Chondrocyte (in vitro differentiated cells): ENCODE measurements around the gene USP13. TPM values are rescaled to one million over a fixed set of nuclear protein-coding genes. Genes with fewer than 3 reads are reported as not detected.

Source experiments
- DNase-seq: peaks from one replicate; pipeline ENCODE4 v3.0.0; 2021; ENCODE audit warnings: mixed read lengths, low spot score
- H3K27ac Mint-ChIP-seq: one replicate; pipeline ENCODE4 v1.8.0; 2021; ENCODE audit warnings: mild to moderate bottlenecking, moderate library complexity, mixed read lengths; ENCODE audit not compliant: unreplicated experiment
- H3K27me3 Mint-ChIP-seq: 2 replicates; pipeline ENCODE4 v1.8.0; 2021; ENCODE audit warnings: low read depth, mixed read lengths
- H3K36me3 Mint-ChIP-seq: 2 replicates; pipeline ENCODE4 v1.8.0; 2021; ENCODE audit warnings: low read depth, mixed read lengths
- H3K4me1 Mint-ChIP-seq: 2 replicates; pipeline ENCODE4 v1.8.0; 2021; ENCODE audit warnings: low read depth, mild to moderate bottlenecking, mixed read lengths
- H3K4me3 Mint-ChIP-seq: one replicate; pipeline ENCODE4 v1.8.0; 2021; ENCODE audit warnings: mild to moderate bottlenecking, moderate library complexity, mixed read lengths; ENCODE audit not compliant: unreplicated experiment
- H3K9me3 Mint-ChIP-seq: 2 replicates; pipeline ENCODE4 v1.8.0; 2021; ENCODE audit warnings: low read depth, mixed read lengths
- CTCF ChIP-seq: fragments of 200-600 bp; sonication (generic); IDR thresholded peaks from 2 replicates; pipeline ENCODE4 v1.5.0; 2021; ENCODE audit warnings: antibody characterized with exemption, mild to moderate bottlenecking, moderate library complexity
- long read RNA-seq: library from polyadenylated mRNA; stranded (forward); transcript quantifications from one replicate; pipeline ENCODE4 v2.0.0, GENCODE V29; 2021
- total RNA-seq: library from RNA; stranded (reverse); gene quantifications from 3 replicates; pipeline ENCODE4 v1.2.1, GENCODE V29; 2021

USP13 gene
- total RNA-seq = 12.7 to 17.2 TPM (median 14.2 TPM) in 3 replicates
- long read RNA-seq, full-length matches to known transcripts = 7 of 17 reads
- long read RNA-seq, partial matches to known transcripts = 3 of 17 reads
- long read RNA-seq, other reads (novel, unspliced or antisense) = 7 of 17 reads

- Mint-ChIP-seq H3K27ac (peak within 1 kb of the TSS; percentile 95), H3K4me1 (peaks cover 34% of the 10 kb centered on the region), H3K27me3 (no peaks in the 10 kb centered on the region), H3K9me3 (no peaks in the 10 kb centered on the region), H3K4me3 (peak within 1 kb of the TSS; percentile 92), H3K36me3 (no peaks in the 10 kb centered on the region)
- no peak for DNase-seq
- peak; percentile 13 for TF ChIP-seq CTCF
Observed at GRCh38 chr3:179652447-179653095, at the start of gene USP13. Gene USP13 (plus strand): TSS chr3:179653040. CDS start chr3:179653226, 186 bp downstream.

GRCh38 chr3:179603321-179603720, 49.5 kb upstream of the USP13 start:
- peak overlapping the region; percentile 100 for H3K27ac Mint-ChIP-seq
- H3K27me3 Mint-ChIP-seq = no peaks in the 10 kb centered on the region
- no peak for DNase-seq
- H3K9me3 Mint-ChIP-seq = no peaks in the 10 kb centered on the region
- peaks cover 27% of the 10 kb centered on the region for H3K4me1 Mint-ChIP-seq
- peaks cover 14% of the 10 kb centered on the region for H3K36me3 Mint-ChIP-seq
- peak overlapping the region; percentile 99 for H3K4me3 Mint-ChIP-seq
- no peak for TF ChIP-seq CTCF

- TF ChIP-seq CTCF = no peak
- H3K4me3 Mint-ChIP-seq = peak overlapping the region; percentile 99
- no peaks in the 10 kb centered on the region for H3K27me3 Mint-ChIP-seq
- H3K36me3 Mint-ChIP-seq = peaks cover 14% of the 10 kb centered on the region
- no peaks in the 10 kb centered on the region for H3K9me3 Mint-ChIP-seq
- peak overlapping the region; percentile 100 for H3K27ac Mint-ChIP-seq
- H3K4me1 Mint-ChIP-seq = peaks cover 27% of the 10 kb centered on the region
- DNase-seq = no peak
Observed at GRCh38 chr3:179603831-179604230, 49.0 kb upstream of the USP13 start.

- TF ChIP-seq CTCF = no peak
- Mint-ChIP-seq H3K27me3 (no peaks in the 10 kb centered on the region), H3K4me1 (peaks cover 27% of the 10 kb centered on the region), H3K27ac (peak within 1 kb of the TSS; percentile 100), H3K9me3 (no peaks in the 10 kb centered on the region), H3K4me3 (peak within 1 kb of the TSS; percentile 99), H3K36me3 (peaks cover 13% of the 10 kb centered on the region)
- DNase-seq = peak; percentile 93
Observed at GRCh38 chr3:179604321-179605078, 48.3 kb upstream of the USP13 start, which contains the start of the genes MRPL47 and NDUFB5. Gene MRPL47 (minus strand): TSS chr3:179604638. CDS start chr3:179604624, 14 bp downstream. Gene NDUFB5 (plus strand): TSS chr3:179604794. CDS start chr3:179604816, 22 bp downstream.

- DNase-seq = no peak
Observed at GRCh38 chr3:179606534-179607085, 46.2 kb upstream of the USP13 start.

More at GRCh38 chr3:179606534-179607085, 46.2 kb upstream of the USP13 start:
- TF ChIP-seq CTCF = no peak
- Mint-ChIP-seq H3K4me1 (peaks cover 27% of the 10 kb centered on the region), H3K4me3 (no peak overlapping the region), H3K9me3 (no peaks in the 10 kb centered on the region), H3K36me3 (peaks cover 7% of the 10 kb centered on the region), H3K27ac (no peak overlapping the region), H3K27me3 (no peaks in the 10 kb centered on the region)
